Measurements from ENCODE around the gene S100A3.
A peak's percentile ranks its signal among the peaks of the same experiment; 100 is the strongest.
"Not testable (repeated sequence)": the region's sequence is repeated elsewhere in the genome, so short reads cannot be mapped to it uniquely, and the experiment has no call there.

S100A3 gene

DNA sequence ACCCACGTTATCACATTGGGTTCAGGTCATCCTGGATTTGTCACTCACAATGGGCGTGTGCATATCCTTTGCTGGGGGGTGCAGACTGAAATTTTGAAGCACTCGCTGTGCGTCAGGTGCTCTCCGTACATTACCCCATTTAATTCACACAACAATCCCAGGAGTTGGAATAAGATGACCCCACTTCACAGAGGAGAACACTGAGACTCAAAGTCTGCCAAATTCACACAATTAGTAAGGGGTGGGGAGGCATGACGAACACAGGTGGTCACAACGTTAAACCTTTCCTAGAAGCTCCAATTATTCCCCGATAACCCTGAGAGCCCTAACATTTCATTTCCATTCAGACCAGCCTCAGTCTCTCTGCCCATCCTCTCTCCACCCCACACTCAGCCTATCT, 20.4 kb upstream of the S100A3 start:
- no peak for DNase-seq (ENCODE audit: low spot score)

DNA sequence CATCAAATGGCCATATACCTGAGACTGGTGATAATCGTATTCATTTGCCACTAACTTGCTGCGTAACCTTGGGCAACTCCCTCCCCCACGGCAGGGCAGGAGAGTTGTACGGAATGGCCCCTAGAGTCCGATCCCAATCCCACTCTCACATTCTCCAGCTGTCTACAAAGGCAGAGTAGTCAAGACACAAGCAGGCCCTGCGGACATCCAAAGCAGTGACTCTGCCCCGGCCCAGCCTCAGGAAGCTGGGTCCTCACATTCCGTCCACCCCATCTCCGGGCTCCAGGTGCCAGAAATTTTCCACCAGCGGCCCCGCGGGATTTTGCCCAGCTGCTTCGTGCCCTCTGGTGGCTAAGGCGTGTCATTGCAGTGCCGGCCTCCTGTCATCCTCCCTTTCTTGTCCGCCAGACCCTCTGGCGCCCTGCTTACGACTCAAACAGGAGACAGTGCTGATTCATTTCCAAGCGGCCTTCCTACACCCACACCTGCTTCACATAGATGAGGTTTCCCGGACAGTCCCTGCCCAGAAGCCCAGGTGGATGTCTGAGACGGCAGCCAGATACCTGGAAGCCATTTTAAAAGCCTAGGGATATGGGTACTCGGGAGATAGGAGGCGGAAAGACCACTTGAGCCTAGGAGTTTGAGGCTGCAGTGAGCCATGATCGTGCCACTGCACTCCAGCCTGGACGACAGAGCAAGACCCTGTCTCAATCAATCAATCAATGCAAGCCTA, 19.5 kb upstream of the S100A3 start:
- DNase-seq (ENCODE audit: low spot score) = peak; percentile 92

DNA sequence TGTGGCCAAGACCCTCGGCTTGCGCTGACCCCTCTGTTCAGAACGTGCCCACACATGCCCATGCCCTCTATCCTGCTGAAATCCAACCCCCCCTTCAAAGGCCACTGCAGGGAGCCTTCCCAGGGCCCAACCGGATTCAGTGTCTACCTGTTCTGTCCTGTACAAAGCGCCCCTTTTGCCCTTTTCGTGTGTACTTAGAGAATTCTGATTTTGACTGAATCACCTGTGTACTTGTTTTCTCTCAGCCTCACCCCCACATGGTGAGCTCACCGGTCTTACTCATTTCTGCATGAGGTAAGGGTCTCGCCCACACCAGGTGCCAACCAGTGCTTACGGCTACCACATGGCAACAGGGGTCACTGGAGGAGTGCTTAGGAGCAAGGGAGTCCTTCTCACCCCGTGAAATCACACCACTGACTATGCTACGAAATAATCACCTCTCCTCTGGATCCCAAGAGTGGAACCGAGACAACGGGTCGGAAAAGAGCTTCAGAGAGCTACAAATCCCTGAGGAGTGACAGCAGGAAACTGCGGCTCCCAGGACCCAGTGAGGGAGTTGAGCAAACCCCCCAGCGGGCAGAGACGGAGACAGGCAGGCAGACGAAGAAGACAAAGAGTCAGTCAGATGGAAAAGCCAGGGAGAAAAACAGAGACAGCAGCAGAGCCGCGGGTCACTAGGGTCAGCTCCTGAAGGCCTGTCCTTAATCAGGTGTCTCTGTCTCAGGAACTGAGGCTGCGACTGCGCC, 18.7 kb upstream of the S100A3 start:
- peak; percentile 70 for DNase-seq (ENCODE audit: low spot score)

DNA sequence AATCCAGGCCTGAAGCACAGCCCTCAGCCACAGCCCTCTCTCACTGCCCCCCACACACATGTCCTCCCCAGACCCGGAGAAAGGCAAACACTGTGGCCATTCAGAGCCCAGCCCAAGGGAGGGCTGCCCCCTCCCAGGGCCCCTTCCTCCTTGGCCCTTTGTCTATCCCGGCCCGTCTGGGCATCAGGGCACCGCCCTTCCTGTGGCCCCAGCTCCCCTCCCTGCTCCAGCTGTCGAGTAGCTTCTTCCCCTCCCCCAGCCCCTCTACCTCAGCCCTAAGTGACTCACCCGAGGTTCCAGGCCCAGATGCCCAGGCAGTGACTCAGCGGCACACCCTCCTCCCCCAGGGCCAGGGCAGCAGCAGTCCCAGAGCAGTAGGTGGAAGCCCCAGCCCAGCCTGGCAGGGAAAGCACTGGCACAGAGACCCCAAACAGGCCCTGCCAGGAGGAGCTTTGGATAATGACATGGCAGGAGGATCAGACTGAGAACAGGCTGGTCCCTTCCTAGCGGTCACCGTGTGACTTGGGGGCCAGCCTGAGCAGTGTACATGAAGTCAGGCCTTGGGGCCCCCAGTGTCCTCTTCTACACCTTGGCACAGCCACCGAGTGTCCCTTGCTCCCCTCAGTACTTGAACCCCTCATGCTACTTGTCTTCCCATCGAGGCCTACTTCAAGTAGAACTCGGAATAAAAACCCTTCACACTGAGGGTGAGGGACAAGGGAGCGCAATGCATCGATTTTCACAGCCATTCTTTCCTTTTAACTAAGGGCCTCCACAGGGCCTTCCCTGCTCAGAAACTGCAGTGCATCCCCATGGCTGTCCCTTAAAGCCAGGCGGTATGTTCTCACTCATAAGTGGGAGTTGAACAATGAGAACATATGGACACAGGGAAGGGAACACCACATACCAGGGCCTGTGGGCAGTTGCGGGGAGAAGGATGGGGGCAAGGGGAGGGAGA, 17.6 kb upstream of the S100A3 start:
- DNase-seq (ENCODE audit: low spot score) = peak; percentile 99

DNA sequence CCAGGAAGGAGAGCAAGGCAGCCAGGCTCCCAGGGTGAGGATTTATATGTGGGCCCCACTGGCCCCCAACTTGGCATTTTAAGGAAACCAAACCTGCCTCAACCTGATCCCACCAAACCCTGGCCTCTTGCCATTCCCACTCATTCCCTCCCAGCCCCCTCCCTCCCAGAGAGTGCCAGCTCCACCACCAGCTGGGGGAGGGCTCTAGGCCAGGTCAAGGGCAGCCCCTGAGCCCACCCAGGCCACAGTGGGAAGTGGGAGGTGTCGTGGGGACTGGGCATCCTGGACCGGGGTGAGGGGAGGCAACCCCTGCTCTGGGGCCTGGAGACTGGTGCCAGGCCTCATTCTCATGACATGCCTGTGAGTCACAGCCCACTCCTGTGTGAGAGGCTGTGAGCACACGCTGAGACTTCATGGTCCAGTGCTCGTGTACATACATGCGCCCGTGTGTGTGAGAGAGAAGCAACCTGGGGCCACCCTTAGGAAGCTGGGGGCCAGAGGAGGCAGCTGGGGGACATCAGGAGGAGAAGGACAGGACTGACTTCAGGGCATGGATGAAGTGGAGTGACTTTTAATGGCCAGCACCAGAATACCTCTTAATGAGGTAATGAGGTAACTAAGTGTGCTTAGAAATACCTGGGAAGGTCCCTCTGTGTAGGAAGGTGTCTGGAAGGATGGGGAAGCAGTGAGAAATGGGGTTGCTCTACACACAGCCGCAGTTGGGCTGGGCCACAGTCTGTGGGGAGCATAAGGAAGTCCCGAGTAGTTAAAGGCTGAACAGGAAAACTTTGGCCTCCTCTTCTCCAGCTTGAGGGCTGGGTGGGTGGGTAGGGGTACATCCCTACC, 16.7 kb upstream of the S100A3 start, which contains the start of gene S100A2:
TSS of gene S100A2 (minus strand) at position 316 of the 846 bp plus-strand sequence. CDS start 1,967 bp downstream, outside the sequence.
- peak; percentile 87 for DNase-seq (ENCODE audit: low spot score)

DNA sequence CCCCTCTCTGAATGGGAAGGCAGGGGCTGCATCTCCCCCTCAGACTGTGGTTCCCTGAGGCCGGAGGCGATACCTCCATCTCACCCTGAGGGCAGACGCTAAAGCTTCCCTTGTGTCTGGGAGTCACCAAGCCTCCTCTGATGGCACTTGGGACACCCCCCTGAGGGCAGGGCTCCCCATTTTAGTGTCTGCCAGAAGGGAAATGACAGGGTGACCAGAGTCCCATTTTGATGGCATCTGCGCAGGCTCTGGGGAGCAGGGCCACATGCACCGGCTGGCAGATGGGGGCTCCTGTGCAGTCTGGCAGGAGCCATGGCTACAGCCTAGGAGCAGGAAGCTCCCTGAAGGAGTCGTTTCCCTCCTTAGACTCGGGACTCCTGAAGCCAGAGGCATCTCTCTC, 14.9 kb upstream of the S100A3 start:
- DNase-seq (ENCODE audit: low spot score) = no peak

DNA sequence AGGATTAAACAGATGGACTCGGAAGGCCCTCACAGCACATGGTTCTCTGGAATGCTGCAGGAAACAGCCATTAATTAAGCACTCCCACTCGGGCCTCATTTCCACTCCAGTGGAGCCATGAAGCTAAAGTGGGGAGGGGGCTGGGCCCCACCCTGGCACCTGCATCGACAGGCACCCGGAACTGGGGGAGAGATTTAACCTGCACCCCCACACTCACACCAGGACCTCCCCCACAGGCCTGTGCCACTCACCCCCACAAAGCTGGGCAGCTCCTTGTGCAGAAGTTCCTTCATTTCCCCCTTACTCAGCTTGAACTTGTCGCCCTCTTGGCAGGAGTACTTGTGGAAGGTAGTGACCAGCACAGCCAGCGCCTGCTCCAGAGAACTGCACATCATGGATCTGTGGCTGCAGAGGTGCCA, 14.4 kb upstream of the S100A3 start:
- DNase-seq (ENCODE audit: low spot score) = no peak

DNA sequence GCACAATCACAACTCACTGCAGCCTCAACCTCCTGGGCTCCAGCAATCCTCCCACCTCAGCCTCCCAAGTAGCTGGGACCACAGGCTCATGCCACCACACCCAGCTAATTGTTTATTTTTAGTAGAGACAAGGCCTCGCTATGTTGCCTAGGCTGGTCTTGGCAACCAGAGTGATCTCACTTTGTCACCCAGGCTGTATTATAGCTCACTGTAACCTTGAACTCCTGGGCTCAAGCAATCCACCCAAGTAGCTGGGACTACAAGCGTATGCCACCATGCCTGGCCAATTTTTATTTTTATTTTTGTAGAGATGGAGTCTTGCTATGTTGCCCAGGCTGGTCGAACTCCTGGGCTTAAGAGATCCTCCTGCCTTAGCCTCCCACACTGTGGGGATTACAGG, 13.0 kb upstream of the S100A3 start:
- not testable (repeated sequence) for DNase-seq (ENCODE audit: low spot score)

DNA sequence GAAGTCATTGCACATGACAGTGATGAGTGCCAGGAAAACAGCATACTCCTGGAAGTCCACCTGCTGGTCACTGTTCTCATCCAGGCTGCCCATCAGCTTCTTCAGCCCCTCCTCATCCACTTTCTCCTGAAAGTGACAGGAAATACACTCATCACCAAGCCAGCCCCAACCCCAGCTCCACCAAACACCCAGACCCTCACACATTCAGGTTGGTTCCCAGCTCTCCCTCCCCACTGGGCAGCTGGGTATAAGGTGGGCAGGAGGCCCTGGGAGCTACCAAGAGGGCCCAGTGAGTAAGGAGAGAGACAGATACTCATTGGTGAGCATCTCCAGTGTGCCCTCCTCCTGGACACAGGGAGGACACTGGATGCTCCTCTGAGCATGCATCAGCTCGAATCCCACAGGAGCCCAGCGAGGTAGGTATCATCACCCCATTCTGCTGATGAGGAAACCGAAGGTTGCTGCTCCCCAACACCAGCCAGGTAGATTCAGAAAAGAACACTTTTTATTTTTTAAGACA, 12.5 kb upstream of the S100A3 start:
- DNase-seq (ENCODE audit: low spot score) = no peak

DNA sequence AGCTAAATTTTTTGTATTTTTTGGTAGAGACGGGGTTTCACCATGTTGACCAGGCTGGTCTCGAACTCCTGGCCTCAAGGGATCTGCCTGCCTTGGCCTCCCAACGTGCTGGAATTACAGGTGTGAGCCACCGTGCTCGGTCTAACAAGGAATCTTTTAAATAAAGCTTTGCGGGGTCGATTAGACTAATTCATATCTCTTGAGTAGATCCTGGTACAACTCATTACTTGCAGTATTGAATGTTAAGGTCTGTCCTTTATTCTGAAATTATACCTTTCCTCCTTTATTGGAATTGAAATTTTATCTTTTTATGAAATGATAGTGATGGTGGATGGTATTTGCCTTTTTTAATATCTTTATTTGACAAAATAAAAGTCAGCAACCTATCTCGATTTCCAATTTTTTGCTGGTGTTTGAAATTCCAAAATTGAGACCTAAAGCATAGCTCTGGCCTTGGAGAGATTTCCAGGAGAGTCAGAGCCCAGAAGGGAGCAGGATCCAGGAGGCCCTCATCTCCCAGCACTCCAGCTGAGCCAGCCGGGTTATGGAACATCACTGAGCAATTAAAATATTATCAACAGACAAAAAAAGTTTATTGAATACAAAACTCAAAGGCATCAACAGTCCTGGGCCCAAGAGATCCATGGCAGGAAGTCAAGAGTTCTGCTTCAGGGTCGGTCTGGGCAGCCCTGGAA, 11.9 kb upstream of the S100A3 start:
- DNase-seq (ENCODE audit: low spot score) = no peak

DNA sequence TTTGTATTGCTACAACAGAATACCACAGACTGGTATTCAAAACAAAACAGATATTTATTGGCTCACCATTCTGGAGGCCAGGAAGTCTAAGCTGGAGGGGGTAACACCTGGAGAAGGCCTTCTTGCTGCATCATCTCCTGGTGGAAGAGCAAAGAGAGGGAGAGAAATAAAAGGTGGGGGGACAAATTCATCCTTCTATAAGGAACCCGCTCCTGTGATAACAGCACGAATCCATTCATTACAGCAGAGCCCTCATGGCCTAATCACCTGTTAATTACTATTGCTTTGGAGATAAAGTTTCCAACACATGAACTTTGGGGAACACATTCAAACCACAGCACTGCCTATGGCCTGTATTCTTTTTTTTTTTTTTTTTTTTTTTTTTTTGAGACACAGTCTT, 11.2 kb upstream of the S100A3 start:
- no peak for DNase-seq (ENCODE audit: low spot score)

DNA sequence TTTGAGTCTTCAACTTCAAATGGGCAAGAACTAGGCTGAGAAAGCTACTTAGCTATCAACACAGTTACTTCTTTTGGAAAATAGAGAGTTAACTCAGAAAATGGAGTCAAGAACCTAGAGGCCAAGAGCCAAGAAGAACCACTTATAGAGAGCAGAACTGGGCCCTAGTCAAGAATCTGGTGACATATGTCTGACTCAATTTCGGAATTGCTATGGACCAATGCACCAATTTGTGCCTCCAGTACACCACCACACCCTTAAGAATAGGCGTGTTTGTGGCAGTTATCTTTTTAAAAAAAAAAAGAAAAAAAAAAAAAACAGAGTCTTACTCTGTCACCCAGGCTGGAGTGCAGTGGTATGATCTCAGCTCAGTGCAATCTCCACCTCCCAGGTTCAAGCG, 8.8 kb upstream of the S100A3 start:
- DNase-seq (ENCODE audit: low spot score) = no peak

DNA sequence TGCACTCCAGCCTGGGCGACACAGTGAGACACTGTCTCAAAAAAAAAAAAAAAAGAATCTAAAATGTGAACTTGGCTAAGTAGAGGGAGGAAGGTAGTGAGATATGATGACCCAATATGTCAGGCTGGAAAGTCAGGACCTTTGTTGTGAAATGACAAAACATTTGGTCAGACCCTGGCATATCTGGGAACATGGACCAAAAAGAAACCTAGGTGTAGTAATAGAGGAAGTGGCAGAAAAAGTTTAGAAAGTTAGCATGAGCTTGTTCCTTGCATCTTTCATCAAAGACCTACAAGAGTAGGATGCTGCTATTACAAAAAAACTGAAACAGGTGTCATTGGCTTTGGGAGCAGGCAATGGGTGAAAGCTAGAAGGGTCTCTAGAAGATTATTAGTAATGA, 7.3 kb upstream of the S100A3 start:
- no peak for DNase-seq (ENCODE audit: low spot score)

DNA sequence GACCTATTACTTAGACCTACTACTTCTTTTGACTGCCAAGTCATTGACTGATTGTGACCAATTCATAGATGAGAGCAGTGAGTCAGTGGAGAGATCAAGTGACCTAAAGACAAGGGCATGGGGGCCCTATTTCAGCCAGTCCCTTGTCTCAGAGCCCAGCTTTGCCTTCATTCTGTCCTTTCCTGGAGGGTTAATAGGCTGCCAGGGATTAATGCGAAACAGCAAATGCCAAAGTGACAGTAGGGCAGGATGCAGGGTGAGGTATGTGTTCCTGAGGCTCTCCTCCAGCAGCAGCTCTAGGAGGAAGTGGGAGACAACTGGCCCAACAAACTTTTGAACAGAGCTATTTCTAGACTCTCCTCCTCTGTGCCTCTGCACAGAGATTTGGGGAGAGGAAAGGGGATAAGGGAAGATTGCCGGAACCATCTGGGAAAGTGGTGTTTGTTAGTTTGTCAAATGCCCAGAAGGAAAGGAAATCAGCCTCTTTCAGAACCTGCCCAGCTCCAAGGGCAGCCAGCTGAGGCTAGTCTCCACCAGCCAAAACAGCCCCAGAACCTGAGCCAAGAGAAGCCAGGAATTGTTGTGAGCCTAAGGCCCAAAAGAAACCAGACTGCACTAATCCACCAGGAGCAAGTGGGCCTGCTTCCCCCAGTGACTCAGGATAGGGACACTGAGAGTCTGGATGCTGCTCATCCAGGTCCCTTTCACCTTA, 4.9 kb upstream of the S100A3 start:
- no peak for DNase-seq (ENCODE audit: low spot score)

DNA sequence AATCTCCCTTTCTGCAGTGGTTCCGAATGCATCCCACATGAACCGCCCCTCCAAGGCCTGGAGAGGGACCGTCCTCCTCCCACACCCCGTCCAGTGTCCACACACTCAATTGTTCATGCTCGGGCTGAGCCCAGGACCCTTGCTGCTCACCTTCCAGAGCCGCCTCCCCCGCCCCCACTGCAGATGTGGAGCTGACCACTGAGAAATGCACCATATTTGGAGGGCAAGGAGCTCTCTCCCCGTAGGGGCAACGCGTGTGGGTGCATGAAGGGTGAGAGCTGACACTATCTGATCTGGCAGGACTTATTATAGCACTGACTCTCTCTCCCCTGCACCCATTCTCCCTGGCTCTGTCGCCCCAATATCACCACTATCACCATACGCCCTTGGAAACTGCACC, 4.0 kb upstream of the S100A3 start:
- DNase-seq (ENCODE audit: low spot score) = no peak

DNA sequence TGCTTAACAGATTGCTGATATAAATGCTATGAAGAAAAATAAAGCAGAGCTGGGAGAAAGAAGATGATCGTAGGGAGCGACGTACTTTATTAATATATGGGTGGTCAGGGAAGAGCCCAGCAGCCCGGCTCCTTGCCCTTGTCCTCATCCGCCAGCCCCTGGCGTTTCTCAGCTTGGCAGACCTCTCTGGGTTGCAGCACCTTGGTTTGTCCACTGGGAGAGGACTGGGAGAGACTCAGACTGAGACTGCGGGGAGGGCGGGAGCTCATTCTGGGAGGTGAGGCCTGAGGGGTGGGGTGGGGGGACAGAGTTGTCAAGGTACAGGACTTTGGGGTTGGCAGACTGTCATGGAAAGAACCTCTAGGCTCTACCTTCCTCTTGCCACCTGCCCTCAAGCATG, 3.3 kb upstream of the S100A3 start:
- DNase-seq (ENCODE audit: low spot score) = no peak

DNA sequence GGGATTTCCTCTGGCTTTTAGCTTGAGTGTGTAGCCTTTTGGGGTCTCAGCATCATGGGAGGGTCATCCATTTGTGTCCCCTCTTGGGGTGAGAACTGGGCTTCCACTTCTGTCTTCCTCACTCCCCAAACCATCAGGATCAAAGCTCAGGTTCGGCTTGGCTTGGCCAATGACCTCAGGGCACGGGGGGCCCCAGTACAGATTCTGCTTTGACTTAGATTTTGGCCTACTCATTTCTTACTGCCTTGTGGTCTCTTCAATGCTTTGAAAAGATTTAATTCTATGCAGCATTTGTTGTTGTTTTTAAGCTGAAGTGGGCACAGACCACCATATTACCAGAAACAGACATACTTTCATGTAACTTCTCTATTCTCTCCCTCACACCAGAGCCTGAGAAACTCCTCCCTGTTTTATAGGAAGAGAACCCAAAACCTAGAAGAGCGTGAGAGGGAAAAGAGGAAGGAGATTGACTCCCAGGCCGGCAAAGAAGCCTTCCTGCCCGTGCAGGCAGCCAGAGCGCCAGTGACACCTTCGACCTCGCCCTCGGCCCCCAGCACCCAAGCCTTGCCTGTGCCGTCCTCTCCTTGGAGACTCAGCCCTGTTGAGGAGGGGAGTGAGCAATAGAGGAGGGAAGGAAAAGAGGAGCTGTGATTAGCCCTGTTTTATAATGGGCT, 1.9 kb upstream of the S100A3 start:
- no peak for DNase-seq (ENCODE audit: low spot score)

DNA sequence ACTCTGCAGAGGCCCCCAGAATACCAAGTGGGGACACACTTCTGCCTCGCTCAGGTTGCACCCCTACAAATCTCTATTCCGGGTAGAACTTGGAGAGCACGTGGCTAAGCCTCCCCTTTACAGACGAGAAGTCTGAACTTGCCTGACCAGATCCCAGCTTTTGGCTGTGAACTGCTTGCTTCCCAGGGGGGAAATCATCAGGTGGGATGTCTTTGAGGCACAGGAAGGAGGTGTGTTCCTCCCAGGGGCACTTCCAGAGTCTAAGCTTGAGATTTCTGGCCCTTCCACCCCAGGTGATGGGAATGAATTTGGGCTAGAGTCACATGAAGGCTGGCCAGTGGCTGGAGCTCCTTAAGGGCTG, 1.3 kb upstream of the S100A3 start:
- DNase-seq (ENCODE audit: low spot score) = no peak

DNA sequence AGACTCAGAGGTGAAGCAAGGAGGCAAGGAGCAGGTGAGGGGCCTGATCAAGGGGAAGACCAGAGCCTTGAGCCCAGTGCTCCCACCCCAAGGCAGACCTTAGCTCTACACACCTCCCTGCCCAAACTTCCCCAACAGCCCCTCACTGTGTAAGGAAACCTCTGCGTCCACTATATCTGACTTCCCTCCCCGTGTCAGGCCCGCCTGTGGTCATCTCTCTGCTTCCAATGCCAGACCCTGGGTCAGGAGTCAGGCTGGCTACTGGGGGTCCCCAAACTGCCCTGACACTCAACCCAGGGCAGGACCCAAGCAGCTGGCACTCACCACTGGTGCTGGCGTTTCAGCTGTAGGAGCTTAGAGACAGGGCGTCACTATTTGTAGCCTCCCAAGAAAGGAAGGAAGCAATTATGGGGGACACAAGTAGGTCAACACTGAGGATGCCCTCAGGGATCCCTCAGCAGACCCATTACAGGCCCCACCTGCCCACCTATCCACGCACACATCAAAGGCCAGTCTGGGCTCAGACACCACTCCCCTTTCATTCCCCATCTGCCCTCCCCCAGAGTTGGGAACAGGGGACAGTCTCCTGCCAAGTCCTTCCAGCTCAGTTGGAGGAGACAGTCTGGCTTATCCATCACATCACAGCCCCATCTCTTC, 811 bp upstream of the S100A3 start:
- DNase-seq (ENCODE audit: low spot score) = no peak

Measured in LoVo (cell line).